ENCODE results near the gene HPGDS.
"Not testable (repeated sequence)": the region's sequence is repeated elsewhere in the genome, so short reads cannot be mapped to it uniquely, and the experiment has no call there.

Gene HPGDS

DNA sequence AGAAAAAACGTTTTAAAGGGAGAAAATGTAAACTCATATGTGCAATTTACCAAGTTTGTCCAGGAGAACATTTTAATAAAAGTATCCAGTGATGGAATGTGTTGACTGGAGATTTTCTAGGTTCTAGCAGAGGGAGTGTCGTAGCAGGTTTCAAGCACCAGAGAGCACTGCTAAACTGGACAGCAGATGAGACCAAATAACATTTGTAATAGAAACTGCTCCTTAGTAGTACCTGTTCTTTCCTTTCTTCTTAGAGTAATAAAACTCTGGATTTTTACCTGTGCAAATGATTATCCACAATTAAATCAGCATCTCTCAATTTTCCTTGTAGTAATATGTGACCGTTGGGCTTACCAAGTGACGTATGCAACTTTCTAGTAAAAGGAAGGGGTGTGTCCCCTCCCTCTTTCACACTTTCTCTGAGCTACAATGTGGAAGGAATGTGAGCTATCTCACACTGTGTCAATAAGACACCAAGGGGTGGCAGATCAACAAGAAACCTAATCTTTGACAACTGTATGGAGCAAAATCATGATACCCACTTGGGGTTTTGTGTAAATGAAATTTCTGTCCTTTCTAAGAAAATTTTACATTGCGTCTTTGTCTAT lies 9.5 kb downstream of the HPGDS start:
- H3K27ac Mint-ChIP-seq, result no peak overlapping the region
- H3K4me1 Mint-ChIP-seq (ENCODE audit: low read depth), result no peaks in the 10 kb centered on the region
- no peaks in the 10 kb centered on the region for H3K36me3 Mint-ChIP-seq (ENCODE audit: low read depth)
- no peaks in the 10 kb centered on the region for H3K9me3 Mint-ChIP-seq
- intact Hi-C loops (cut with micrococcal nuclease), result no loop called here
- no peaks in the 10 kb centered on the region for H3K27me3 Mint-ChIP-seq
- no peak overlapping the region for H3K4me3 Mint-ChIP-seq

- H3K4me3 Mint-ChIP-seq, result no peak overlapping the region
- H3K27me3 Mint-ChIP-seq, result no peaks in the 10 kb centered on the region
- peaks cover 25% of the 10 kb centered on the region for H3K9me3 Mint-ChIP-seq
- H3K36me3 Mint-ChIP-seq (ENCODE audit: low read depth), result no peaks in the 10 kb centered on the region
- H3K27ac Mint-ChIP-seq, result no peak overlapping the region
- no peaks in the 10 kb centered on the region for H3K4me1 Mint-ChIP-seq (ENCODE audit: low read depth)
- intact Hi-C loops (cut with micrococcal nuclease), result no loop called here
These were observed 12.7 kb downstream of the HPGDS start for GRCh38 chr4:94329933-94330332.

DNA sequence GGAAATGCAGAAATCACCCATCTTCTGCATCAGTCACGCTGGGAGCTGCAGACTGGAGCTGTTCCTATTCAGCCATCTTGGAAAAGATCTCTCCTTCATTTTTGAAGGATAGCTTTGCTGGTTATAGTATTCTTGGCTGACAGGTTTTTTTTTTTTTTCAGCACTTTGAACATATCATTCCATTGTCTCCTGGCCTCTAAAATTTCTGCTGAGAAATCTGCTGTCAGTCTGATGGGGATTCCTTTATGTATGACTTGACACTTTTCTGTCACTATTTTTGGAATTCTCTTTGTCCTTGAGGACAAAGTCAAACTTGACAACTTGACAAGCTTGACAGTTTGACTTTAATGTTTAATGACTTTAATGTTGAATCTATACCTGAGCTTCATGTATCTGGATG lies 16.8 kb downstream of the HPGDS start:
- Mint-ChIP-seq H3K9me3 (peaks cover 35% of the 10 kb centered on the region), H3K4me1 (ENCODE audit: low read depth) (no peaks in the 10 kb centered on the region), H3K36me3 (ENCODE audit: low read depth) (no peaks in the 10 kb centered on the region), H3K27me3 (no peaks in the 10 kb centered on the region), H3K4me3 (no peak overlapping the region), H3K27ac (no peak overlapping the region)
- intact Hi-C loops (cut with micrococcal nuclease), result no loop called here

DNA sequence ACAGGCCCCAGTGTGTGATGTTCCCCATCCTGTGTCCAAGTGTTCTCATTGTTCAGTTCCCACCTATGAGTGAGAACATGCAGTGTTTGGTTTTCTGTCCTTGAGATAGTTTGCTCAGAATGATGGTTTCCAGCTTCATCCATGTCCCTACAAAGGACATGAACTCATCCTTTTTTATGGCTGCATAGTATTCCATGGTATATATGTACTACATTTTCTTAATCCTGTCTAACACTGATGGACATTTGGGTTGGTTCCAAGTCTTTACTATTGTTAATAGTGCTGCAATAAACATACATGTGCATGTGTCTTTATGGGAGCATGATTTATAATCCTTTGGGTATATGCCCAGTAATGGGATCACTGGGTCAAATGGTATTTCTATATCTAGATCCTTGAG lies 22.7 kb downstream of the HPGDS start:
- H3K27me3 Mint-ChIP-seq; H3K4me1 Mint-ChIP-seq (ENCODE audit: low read depth); H3K36me3 Mint-ChIP-seq (ENCODE audit: low read depth); intact Hi-C loops (cut with micrococcal nuclease); H3K27ac Mint-ChIP-seq; H3K4me3 Mint-ChIP-seq: not testable (repeated sequence)
- H3K9me3 Mint-ChIP-seq, result peaks cover 25% of the 10 kb centered on the region

DNA sequence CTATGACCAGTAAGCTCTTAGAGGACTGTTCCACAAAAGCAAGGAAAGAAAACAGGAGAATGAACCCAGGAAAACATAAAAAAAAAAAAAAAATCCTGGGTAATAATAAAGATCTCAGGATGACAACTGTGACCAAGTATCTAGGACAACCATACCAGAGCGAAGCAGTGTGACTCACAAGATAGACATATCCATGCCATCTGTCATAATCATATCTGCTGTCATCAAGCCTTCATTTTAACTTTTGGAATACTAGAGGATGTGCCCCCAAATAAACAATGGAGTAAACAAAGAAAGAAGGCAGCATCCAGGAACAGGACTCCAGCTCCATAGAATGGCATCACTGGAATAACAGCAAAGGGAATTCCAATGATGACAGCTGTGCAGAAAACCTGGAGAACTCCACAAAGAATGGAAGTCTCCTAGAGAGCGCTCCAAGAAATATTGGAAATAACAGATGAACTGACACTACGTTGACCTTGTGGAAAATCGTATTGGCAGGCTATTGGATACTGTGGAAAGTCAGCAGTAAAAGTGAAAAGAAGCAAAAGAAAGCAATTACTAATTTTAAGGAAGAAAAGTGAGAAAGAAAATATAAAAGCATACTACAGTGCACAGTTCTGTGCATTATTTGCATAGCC lies 35.3 kb downstream of the HPGDS start:
- H3K9me3 Mint-ChIP-seq, result no peaks in the 10 kb centered on the region
- H3K36me3 Mint-ChIP-seq (ENCODE audit: low read depth), result no peaks in the 10 kb centered on the region
- intact Hi-C loops (cut with micrococcal nuclease), result no loop called here
- no peak overlapping the region for H3K4me3 Mint-ChIP-seq
- H3K4me1 Mint-ChIP-seq (ENCODE audit: low read depth), result no peaks in the 10 kb centered on the region
- no peak overlapping the region for H3K27ac Mint-ChIP-seq
- no peaks in the 10 kb centered on the region for H3K27me3 Mint-ChIP-seq

DNA sequence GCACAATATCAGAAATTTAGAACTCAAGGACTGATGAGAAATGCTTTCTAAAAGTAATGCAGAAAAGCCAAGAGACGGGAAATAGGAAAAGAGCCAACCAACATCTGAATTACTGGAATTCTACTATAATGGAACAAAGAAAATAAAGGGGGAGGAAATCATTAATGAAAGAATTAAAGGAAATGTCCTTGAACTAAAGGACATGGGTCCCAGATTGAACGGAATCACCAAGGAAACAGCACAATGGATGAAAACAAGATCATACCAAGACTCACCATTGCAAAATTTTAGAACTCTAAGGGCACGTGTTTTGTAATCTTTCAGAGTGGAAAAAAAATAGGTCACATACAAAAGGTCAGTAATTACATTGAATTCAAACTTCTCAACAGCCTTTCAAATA lies 35.9 kb downstream of the HPGDS start:
- no peaks in the 10 kb centered on the region for H3K27me3 Mint-ChIP-seq
- H3K9me3 Mint-ChIP-seq, result no peaks in the 10 kb centered on the region
- H3K27ac Mint-ChIP-seq, result no peak overlapping the region
- H3K36me3 Mint-ChIP-seq (ENCODE audit: low read depth), result no peaks in the 10 kb centered on the region
- H3K4me3 Mint-ChIP-seq, result no peak overlapping the region
- intact Hi-C loops (cut with micrococcal nuclease), result no loop called here
- no peaks in the 10 kb centered on the region for H3K4me1 Mint-ChIP-seq (ENCODE audit: low read depth)

DNA sequence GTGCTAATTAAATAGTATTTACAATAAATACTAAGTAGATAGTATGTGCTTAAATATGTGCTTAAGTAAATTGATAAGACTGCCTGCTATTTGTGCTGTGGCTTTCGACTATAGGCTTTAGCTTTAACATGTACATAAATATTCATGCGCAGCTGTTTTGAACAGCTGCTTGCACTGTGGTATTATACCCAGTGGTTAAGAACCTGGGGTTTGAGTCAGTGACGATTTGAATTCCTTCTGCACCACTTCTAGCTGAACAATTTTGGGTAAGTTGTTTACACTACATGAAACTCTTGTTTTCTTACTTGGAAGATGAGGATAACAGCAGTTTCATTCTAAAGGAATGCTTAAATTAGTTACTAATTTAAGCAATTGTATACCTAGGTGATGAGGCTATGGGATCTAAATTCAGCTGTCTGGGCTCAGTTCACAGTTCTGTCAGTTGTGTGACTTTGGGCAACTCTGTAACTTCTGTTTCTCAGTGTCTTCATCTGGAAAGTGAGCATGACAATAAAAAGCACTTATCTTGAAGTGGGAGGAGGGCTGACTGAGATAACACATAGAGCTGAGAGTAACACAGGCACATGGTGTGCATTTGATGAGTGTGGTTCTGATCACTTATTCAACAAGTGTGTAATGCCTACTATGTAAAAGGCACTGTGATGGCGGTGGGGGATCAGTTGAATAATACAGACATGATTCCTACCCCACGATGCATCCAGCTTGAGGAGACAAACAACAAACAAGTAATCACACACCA lies 37.0 kb downstream of the HPGDS start:
- intact Hi-C loops (cut with micrococcal nuclease), result no loop called here
- no peaks in the 10 kb centered on the region for H3K36me3 Mint-ChIP-seq (ENCODE audit: low read depth)
- no peak overlapping the region for H3K4me3 Mint-ChIP-seq
- no peaks in the 10 kb centered on the region for H3K27me3 Mint-ChIP-seq
- H3K4me1 Mint-ChIP-seq (ENCODE audit: low read depth), result no peaks in the 10 kb centered on the region
- no peaks in the 10 kb centered on the region for H3K9me3 Mint-ChIP-seq
- H3K27ac Mint-ChIP-seq, result no peak overlapping the region

- H3K4me3 Mint-ChIP-seq, result no peak overlapping the region
- H3K27ac Mint-ChIP-seq, result no peak overlapping the region
- no peaks in the 10 kb centered on the region for H3K4me1 Mint-ChIP-seq (ENCODE audit: low read depth)
- intact Hi-C loops (cut with micrococcal nuclease), result loop anchor here (1.0 to 5.0 kb wide), 2 partner anchors 86 to 293 kb away; no protein-coding TSS in a partner anchor
- H3K36me3 Mint-ChIP-seq (ENCODE audit: low read depth), result no peaks in the 10 kb centered on the region
- no peaks in the 10 kb centered on the region for H3K27me3 Mint-ChIP-seq
- H3K9me3 Mint-ChIP-seq, result no peaks in the 10 kb centered on the region
These were observed 38.2 kb downstream of the HPGDS start for GRCh38 chr4:94304365-94304971.

- intact Hi-C loops (cut with micrococcal nuclease), result loop anchor here (5.0 kb wide), 1 partner anchor 295 kb away; no protein-coding TSS in a partner anchor
- Mint-ChIP-seq H3K4me1 (ENCODE audit: low read depth) (no peaks in the 10 kb centered on the region), H3K27me3 (no peaks in the 10 kb centered on the region), H3K9me3 (no peaks in the 10 kb centered on the region), H3K36me3 (ENCODE audit: low read depth) (no peaks in the 10 kb centered on the region), H3K27ac (no peak overlapping the region), H3K4me3 (no peak overlapping the region)
These were observed 40.4 kb downstream of the HPGDS start for GRCh38 chr4:94302191-94302590.

- H3K4me3 Mint-ChIP-seq, result no peak overlapping the region
- H3K27me3 Mint-ChIP-seq, result no peaks in the 10 kb centered on the region
- peaks cover 16% of the 10 kb centered on the region for H3K4me1 Mint-ChIP-seq (ENCODE audit: low read depth)
- H3K9me3 Mint-ChIP-seq, result no peaks in the 10 kb centered on the region
- H3K27ac Mint-ChIP-seq, result no peak overlapping the region
- H3K36me3 Mint-ChIP-seq (ENCODE audit: low read depth), result no peaks in the 10 kb centered on the region
- intact Hi-C loops (cut with micrococcal nuclease), result no loop called here
These were observed 43.8 kb downstream of the HPGDS start for GRCh38 chr4:94298725-94299252.

DNA sequence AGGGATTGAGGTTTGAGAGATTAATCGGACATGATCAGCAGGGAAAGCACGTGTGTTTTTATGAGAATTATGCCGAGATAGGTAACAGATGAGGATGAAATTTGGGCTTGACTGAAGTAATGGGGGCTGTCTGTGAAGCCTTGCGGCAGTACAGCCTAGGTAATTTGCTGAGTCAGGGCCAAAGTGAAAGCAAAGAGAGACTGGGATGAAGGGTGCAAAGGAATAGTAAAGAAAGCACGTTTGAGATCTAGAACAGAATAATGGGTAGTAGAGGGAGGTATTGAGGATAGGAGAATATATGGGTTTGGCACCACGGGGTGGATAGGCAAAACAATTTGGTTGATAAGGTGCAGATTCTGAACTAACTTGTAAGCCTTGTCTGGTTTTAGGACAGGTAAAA lies 47.2 kb downstream of the HPGDS start:
- Mint-ChIP-seq H3K4me1 (ENCODE audit: low read depth) (peaks cover 16% of the 10 kb centered on the region), H3K4me3 (peak overlapping the region; percentile 2), H3K36me3 (ENCODE audit: low read depth) (peaks cover 12% of the 10 kb centered on the region)
- H3K27ac Mint-ChIP-seq; intact Hi-C loops (cut with micrococcal nuclease); H3K27me3 Mint-ChIP-seq; H3K9me3 Mint-ChIP-seq: not testable (repeated sequence)

DNA sequence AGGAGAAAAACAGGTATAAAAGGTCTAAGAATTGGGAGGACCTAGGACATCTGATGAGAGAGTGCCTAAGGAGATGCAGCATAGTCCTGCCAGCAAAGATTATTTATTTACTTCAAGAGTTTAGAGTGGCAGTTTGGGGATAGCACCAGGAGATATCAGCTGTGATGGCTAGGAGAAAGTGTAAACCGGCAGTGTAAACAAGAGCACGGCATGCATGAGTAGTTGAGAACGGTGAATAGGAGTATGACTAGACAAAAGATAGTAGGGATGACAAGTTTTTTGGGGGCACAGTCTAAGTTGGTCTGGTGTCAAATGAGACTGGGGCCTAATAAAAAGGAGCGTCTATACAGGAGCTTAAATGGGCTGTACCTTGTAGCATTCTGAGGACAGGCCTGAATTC lies 48.7 kb downstream of the HPGDS start:
- H3K27me3 Mint-ChIP-seq; H3K4me3 Mint-ChIP-seq; H3K27ac Mint-ChIP-seq; intact Hi-C loops (cut with micrococcal nuclease); H3K9me3 Mint-ChIP-seq: not testable (repeated sequence)
- peaks cover 19% of the 10 kb centered on the region for H3K36me3 Mint-ChIP-seq (ENCODE audit: low read depth)
- H3K4me1 Mint-ChIP-seq (ENCODE audit: low read depth), result peaks cover 16% of the 10 kb centered on the region

- no peak overlapping the region for H3K27ac Mint-ChIP-seq
- no peaks in the 10 kb centered on the region for H3K27me3 Mint-ChIP-seq
- H3K9me3 Mint-ChIP-seq, result no peaks in the 10 kb centered on the region
- H3K36me3 Mint-ChIP-seq (ENCODE audit: low read depth), result peaks cover 44% of the 10 kb centered on the region
- no peak overlapping the region for H3K4me3 Mint-ChIP-seq
- peaks cover 9% of the 10 kb centered on the region for H3K4me1 Mint-ChIP-seq (ENCODE audit: low read depth)
- intact Hi-C loops (cut with micrococcal nuclease), result no loop called here
These were observed 52.4 kb downstream of the HPGDS start for GRCh38 chr4:94290245-94290644.

DNA sequence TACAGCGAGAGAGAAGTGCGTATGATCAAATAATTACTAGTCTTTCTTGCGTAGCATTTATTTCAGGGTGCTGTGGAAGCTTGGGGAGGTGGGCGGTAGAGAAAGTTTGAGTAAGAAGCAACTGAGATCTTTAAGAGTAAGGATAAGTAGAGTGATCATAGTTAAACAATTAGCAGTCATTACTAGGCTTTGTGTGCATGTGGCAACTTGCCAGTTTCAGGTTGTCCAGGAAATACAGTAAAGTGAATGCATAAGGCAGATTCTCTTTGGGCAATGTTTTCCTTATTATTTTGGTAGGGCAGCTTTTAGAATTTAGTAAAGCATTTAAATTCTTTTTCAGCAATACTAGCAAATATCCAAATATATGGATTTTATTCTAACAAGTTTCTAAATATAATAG lies 57.0 kb downstream of the HPGDS start:
- Mint-ChIP-seq H3K36me3 (ENCODE audit: low read depth) (peaks cover 75% of the 10 kb centered on the region), H3K4me3 (no peak overlapping the region), H3K9me3 (no peaks in the 10 kb centered on the region), H3K27me3 (no peaks in the 10 kb centered on the region), H3K27ac (no peak overlapping the region), H3K4me1 (ENCODE audit: low read depth) (no peaks in the 10 kb centered on the region)
- intact Hi-C loops (cut with micrococcal nuclease), result no loop called here

Data from dendritic cell treated with granulocyte-macrophage colony-stimulating factor and Interleukin-4, amounts not matched to agents 40 ng/mL and 50 ng/mL, for 4 days (primary cell).